Measurements from ENCODE around the gene GCN1. TPM values are rescaled to one million over a fixed set of nuclear protein-coding genes. Genes with fewer than 3 reads are reported as not detected.

Gene GCN1, protein sequence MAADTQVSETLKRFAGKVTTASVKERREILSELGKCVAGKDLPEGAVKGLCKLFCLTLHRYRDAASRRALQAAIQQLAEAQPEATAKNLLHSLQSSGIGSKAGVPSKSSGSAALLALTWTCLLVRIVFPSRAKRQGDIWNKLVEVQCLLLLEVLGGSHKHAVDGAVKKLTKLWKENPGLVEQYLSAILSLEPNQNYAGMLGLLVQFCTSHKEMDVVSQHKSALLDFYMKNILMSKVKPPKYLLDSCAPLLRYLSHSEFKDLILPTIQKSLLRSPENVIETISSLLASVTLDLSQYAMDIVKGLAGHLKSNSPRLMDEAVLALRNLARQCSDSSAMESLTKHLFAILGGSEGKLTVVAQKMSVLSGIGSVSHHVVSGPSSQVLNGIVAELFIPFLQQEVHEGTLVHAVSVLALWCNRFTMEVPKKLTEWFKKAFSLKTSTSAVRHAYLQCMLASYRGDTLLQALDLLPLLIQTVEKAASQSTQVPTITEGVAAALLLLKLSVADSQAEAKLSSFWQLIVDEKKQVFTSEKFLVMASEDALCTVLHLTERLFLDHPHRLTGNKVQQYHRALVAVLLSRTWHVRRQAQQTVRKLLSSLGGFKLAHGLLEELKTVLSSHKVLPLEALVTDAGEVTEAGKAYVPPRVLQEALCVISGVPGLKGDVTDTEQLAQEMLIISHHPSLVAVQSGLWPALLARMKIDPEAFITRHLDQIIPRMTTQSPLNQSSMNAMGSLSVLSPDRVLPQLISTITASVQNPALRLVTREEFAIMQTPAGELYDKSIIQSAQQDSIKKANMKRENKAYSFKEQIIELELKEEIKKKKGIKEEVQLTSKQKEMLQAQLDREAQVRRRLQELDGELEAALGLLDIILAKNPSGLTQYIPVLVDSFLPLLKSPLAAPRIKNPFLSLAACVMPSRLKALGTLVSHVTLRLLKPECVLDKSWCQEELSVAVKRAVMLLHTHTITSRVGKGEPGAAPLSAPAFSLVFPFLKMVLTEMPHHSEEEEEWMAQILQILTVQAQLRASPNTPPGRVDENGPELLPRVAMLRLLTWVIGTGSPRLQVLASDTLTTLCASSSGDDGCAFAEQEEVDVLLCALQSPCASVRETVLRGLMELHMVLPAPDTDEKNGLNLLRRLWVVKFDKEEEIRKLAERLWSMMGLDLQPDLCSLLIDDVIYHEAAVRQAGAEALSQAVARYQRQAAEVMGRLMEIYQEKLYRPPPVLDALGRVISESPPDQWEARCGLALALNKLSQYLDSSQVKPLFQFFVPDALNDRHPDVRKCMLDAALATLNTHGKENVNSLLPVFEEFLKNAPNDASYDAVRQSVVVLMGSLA (N-terminal part only)
- 100 to 1,000 TPM in 1 of 2 donors, 10 to 100 TPM in 1; 53.4 to 144 TPM for total RNA-seq

DNA sequence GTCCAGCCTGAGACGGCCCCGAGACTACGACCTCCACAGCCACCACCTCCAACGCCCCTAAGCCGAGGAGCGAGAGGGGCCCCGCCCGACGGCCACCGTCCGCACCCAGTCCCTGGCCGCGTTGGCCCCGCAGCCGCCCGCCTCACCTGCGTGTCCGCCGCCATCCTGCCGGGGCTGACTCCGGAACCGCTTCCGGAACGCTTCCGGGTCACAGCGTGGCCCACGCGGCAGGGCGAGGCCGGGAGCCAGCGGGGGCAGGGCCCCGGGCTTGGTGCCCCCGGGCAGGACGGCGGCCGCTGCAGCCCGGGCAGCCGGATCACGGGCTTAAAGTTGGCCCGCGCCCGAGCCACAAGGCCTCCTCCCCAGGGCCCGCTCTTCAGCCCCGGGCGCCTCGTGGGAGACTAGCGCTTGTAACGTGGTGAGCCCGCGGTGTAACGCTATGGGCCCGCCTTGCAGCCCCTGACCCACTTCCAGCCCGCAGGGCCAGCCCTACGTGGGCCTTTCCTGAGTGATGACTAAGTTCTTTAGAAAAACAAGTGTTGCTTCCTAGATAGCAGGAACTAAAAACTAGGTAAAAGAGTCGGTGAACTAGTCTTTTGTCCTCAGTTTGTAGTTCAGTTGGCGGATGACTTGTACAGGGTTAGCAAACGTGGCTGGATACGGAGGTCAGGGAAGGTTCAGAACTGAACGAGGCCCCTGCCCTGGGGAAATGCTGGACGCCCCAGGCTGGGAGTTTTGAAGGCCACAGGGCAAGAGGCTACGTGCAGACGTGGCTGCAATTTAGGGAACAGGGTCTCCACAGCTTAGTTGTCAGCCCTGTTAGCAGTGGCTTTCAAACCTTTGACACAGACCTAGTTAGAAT lies at the start of gene GCN1:
GCN1 (minus strand) TSS at position 182 of the 862 bp plus-strand sequence; CDS start at position 164, 18 bp downstream.
- Histone ChIP-seq H3K9ac (ENCODE audit: low read depth in 2 of 2, low read length in 2 of 2) (peak within 1 kb of the TSS; percentile 88 to 89), H3K27me3 (no peaks in the 10 kb centered on the region), H3K4me3 (peak within 1 kb of the TSS; percentile 90), H3K4me1 (peaks cover 7% of the 10 kb centered on the region), H3K36me3 (peaks cover 6% of the 10 kb centered on the region), H3K9me3 (no peaks in the 10 kb centered on the region), H3K27ac (peak within 1 kb of the TSS; percentile 84)
- intact Hi-C loops (cut with DNase I) = no loop called here
- TF ChIP-seq, protein P1, sequence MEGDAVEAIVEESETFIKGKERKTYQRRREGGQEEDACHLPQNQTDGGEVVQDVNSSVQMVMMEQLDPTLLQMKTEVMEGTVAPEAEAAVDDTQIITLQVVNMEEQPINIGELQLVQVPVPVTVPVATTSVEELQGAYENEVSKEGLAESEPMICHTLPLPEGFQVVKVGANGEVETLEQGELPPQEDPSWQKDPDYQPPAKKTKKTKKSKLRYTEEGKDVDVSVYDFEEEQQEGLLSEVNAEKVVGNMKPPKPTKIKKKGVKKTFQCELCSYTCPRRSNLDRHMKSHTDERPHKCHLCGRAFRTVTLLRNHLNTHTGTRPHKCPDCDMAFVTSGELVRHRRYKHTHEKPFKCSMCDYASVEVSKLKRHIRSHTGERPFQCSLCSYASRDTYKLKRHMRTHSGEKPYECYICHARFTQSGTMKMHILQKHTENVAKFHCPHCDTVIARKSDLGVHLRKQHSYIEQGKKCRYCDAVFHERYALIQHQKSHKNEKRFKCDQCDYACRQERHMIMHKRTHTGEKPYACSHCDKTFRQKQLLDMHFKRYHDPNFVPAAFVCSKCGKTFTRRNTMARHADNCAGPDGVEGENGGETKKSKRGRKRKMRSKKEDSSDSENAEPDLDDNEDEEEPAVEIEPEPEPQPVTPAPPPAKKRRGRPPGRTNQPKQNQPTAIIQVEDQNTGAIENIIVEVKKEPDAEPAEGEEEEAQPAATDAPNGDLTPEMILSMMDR (IDR thresholded peaks at IDR 0.05) = no peak
- DNase-seq = peak; percentile 90

DNA sequence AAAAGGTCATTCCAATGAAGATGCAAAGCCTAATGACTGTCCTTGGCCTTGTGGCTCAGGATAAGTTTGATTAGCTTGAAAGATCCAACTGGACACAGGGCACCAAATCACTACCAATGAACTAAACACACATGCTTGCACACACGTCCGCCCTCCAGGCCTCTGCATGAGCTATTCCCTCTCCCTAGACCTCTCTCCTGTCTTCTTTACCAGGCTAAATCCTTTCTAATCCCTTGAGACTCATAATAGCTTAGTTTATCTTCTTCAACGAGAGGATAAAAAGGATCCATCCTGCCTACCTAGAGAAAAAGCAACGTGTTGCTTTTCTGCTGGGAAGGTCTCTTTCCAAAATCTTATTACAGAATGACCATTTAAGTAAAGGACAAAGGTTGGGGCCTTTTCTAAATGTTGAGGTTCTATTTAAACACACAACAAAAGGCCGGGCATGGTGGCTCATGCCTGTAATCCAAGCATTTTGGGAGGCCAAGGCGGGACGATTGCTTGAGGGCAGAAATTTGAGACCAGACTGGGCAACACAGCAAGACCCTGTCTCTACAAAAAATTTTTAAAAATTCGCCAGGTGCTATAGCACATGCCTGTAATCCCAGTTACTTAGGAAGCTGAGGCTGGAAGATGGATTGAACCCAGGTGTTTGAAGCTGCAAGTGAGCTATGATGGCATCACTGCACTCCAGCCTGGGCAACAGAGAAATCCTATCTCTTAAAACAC lies 48.6 kb upstream of the GCN1 start:
- H3K36me3 ChIP-seq = no peaks in the 10 kb centered on the region
- no peaks in the 10 kb centered on the region for H3K9me3 ChIP-seq
- H3K27me3 ChIP-seq = no peaks in the 10 kb centered on the region
- intact Hi-C loops (cut with DNase I) = no loop called here
- DNase-seq = no peak
- no peak overlapping the region for H3K4me3 ChIP-seq
- no peak overlapping the region for H3K27ac ChIP-seq
- TF ChIP-seq, protein P1 (IDR thresholded peaks at IDR 0.05) = no peak
- no peaks in the 10 kb centered on the region for H3K4me1 ChIP-seq
- no peak overlapping the region for H3K9ac ChIP-seq (ENCODE audit: low read depth in 2 of 2, low read length in 2 of 2)

DNA sequence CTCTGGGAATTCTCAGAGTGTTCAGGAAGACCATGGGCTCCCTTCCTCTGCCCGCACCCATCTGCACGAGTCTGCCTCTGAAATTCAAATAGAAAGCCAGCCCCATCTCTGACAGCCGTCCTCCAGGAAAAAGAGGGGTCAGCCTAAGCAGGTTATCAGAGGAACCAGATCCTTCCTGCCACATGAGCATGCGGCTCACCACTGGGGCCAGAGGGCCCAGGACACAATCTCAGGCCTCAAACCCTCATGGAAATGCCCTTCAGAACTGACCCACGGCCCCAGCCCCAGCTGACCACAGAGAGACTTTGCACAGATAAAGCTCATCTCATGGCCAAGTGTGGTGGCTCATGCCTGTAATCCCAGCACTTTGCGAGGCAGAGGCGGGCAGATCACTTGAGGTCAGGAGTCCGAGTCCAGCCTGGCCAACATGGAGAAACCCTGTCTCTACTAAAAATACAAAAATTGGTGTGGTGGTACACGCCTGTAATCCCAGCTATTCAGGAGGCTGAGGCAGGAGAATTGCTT lies 47.8 kb upstream of the GCN1 start:
- Histone ChIP-seq H3K27ac (no peak overlapping the region), H3K9me3 (no peaks in the 10 kb centered on the region), H3K27me3 (no peaks in the 10 kb centered on the region), H3K4me1 (no peaks in the 10 kb centered on the region), H3K4me3 (no peak overlapping the region), H3K9ac (ENCODE audit: low read depth in 2 of 2, low read length in 2 of 2) (no peak overlapping the region), H3K36me3 (no peaks in the 10 kb centered on the region)
- TF ChIP-seq, protein P1 (IDR thresholded peaks at IDR 0.05) = no peak
- intact Hi-C loops (cut with DNase I) = no loop called here
- no peak for DNase-seq

DNA sequence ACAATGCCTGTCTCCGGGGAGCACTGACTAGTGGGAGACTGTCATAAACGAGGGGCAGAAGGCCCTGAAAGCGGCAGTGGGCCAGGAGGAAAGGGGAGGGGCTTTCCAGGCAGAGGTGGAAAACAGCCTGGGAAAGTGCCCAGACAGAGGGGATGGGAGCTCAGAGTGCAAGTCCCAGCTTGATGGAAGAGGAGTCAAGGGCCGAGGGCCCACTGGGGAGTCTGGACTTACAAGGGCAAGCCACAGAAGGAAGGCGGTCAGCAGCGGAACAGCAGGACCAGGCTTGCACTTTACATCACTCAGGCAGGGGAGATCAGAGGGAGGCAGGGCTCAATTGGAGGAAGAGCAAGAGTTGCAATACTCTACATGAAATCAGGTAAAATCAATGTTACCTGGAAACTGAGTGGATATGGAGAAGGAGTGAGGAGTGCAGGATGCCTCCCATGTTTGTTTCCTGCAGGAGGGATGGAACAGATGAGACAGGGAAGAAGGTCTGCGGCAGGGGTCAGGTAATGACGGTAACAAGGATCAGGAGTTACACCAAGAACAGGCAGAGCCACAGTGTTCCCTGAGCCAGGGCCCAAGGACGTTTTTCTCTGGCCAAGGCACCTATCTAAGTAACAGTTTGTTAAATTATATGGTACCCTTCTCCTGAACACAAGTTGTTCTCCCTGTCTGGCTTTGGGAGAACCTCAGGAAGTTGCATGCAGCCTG lies 47.2 kb upstream of the GCN1 start:
- no peaks in the 10 kb centered on the region for H3K36me3 ChIP-seq
- H3K9me3 ChIP-seq = no peaks in the 10 kb centered on the region
- no peak for DNase-seq
- H3K9ac ChIP-seq (ENCODE audit: low read depth in 2 of 2, low read length in 2 of 2) = no peak overlapping the region
- no peak overlapping the region for H3K4me3 ChIP-seq
- no peaks in the 10 kb centered on the region for H3K4me1 ChIP-seq
- TF ChIP-seq, protein P1 (IDR thresholded peaks at IDR 0.05) = no peak
- H3K27me3 ChIP-seq = no peaks in the 10 kb centered on the region
- intact Hi-C loops (cut with DNase I) = no loop called here
- no peak overlapping the region for H3K27ac ChIP-seq

Measured in colonic mucosa (tissue), 4 donors.